HEK293T (cell line): ENCODE measurements around the gene PRPSAP1.

Experiments used
- CTBP1 ChIP-seq: fragments of 450-650 bp; IDR thresholded peaks from 2 replicates; pipeline ENCODE4 v1.6.1; 2016; ENCODE audit warnings: borderline replicate concordance
- ELF4 ChIP-seq: fragments of 450-650 bp; IDR thresholded peaks from 2 replicates; pipeline ENCODE4 v1.6.1; 2017; ENCODE audit warnings: antibody characterized with exemption
- FOXA1 ChIP-seq: fragments of 450-650 bp; IDR thresholded peaks from 2 replicates; pipeline ENCODE4 v1.6.1; 2016; ENCODE audit warnings: mild to moderate bottlenecking
- HDGF ChIP-seq: fragments of 450-650 bp; IDR thresholded peaks from 2 replicates; pipeline ENCODE4 v1.6.1; 2017; ENCODE audit warnings: antibody characterized with exemption, borderline replicate concordance
- LEF1 ChIP-seq: fragments of 450-650 bp; IDR thresholded peaks from 2 replicates; pipeline ENCODE4 v1.6.1; 2017; ENCODE audit warnings: mild to moderate bottlenecking, borderline replicate concordance
- TARDBP ChIP-seq: fragments of 450-650 bp; IDR thresholded peaks from 2 replicates; pipeline ENCODE4 v1.6.1; 2016

GRCh38 chr17:76384987-76385891 is 31.5 kb upstream of the PRPSAP1 start:
- TF ChIP-seq ELF4: no peak
- TF ChIP-seq TARDBP: no peak
- no peak for TF ChIP-seq CTBP1
- TF ChIP-seq LEF1: no peak
- TF ChIP-seq FOXA1: no peak
- TF ChIP-seq HDGF: no peak
